HG02588 (cell line): ENCODE measurements around the gene PLVAP.

Experiments
- ATAC-seq: cut with Tn5 transposase; IDR thresholded peaks from one replicate; pipeline ENCODE4 v1.9.1; 2021; ENCODE audit warnings: mild to moderate bottlenecking, moderate library complexity; ENCODE audit not compliant: unreplicated experiment

The PLVAP gene

DNA sequence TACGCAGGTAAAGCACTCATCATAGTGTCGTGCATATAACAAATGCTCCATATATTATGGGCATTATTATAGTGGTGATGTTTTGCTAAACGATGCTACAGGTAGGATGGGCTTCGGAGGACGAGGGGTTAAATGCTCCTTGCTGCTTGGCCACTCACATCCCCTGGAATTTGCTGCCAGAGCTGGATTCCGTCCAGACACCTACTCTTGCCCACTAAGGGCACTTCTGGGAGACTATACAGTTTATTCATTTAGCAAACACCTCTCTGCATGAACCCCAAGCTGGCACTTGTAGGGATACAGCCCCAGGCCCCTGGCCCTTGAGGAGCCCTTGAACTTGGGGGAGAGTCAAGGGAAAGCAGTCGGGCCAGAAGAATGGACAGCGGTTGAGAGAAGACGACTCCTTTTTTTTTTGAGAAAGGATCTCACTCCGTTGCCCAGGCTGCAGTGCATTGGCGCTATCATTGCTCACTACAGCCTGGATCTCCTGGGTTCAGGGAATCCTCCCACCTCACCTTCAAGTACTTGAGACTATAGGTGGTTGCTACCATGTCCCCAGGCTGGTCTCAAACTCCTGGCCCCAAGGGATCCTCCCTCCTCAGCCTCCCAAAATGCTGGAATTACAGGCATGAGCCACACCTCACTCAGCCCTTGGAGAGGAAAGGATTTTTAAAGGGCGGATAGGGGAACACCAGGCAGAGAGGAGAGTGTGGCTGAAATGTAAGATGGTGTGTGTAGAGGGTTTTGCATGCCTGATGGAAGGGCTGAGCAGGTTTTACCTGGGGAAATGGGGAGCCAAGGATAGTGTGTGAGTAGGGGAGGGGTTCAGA is 72.5 kb downstream of the PLVAP start:
- no peak for ATAC-seq

GRCh38 chr19:17303940-17304267 is 73.2 kb downstream of the PLVAP start:
- ATAC-seq = no peak

GRCh38 chr19:17303167-17303939 is 73.8 kb downstream of the PLVAP start, which contains the start of gene ABHD8:
TSS of gene ABHD8 (minus strand) at chr19:17303425. CDS start at chr19:17301616, 1,809 bp downstream.
- ATAC-seq = peak; percentile 61

DNA sequence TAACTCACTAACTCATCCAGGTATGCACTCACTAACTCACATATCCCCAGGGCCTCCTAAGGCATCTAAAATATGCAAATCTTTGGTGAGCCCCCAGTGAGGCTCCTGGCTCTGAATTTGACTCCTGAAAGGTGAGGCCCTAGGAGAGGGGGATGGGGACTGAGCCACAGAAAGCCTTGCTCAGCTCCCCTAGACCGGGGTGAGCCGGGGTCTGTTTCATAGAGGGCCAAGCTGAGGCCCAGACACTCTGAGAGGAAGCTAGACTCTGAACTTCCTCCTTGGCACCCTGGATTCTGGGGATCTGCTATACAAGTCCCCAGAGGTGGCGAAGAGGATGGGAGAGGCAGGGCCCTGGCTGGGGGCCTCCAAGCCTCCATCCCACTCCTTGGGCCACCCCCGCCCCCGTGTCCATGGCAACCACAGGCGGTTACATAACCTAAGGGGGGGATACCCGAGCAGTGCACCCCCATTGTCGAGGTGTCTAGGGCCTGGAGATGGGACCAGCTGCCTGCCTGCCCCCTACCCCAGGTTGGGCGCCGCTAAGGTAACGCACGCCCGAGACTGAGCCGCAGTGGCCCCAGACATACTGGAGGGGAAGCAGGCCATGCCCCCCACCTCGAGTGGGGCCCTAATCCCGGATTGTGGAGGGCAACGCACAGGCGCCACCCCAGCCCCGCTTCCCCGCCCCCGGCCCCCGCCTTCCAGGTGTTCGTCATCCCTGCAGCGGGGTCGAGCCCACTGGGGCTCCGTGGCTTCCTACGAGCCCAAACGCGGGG is 74.6 kb downstream of the PLVAP start:
- ATAC-seq = no peak
